Heart right ventricle (tissue), 16 donors: ENCODE measurements around the gene LUZP2. TPM values are rescaled to one million over a fixed set of nuclear protein-coding genes. Genes with fewer than 3 reads are reported as not detected.

ENCODE experiments used
- ATAC-seq, 8 donors: fragments of 200-7000 bp; cut with Tn5 transposase; one replicate each; pipeline ENCODE4 v1.9.1; 2020; ENCODE audit warnings: mild to moderate bottlenecking in 8 of 8, moderate library complexity in 8 of 8, moderate number of reproducible peaks in 1 of 8
- DNase-seq, 2 donors: peaks; one replicate each; pipeline ENCODE4 v3.0.0-alpha.2; 2020
- H3K27ac ChIP-seq, 10 donors: fragments of 200-600 bp; sonication (generic) in 2 of 10; one replicate each; pipeline versions ENCODE4 v1.5.0 to v1.8.0; 2020 to 2022; ENCODE audit warnings: mild to moderate bottlenecking in 3 of 10
- H3K27me3 ChIP-seq, 7 donors: fragments of 200-600 bp; one replicate each; pipeline ENCODE4 v1.8.0; 2021 to 2022; ENCODE audit warnings: mild to moderate bottlenecking in 2 of 7
- H3K36me3 ChIP-seq, 9 donors: fragments of 200-600 bp; sonication (generic) in 1 of 9; one replicate each; pipeline versions ENCODE4 v1.5.0 to v1.8.0; 2020 to 2022; ENCODE audit warnings: mild to moderate bottlenecking in 2 of 9
- H3K4me1 ChIP-seq, 9 donors: fragments of 200-600 bp; sonication (generic) in 1 of 9; one replicate each; pipeline versions ENCODE4 v1.5.0 to v1.8.0; 2020 to 2022; ENCODE audit warnings: mild to moderate bottlenecking in 4 of 9
- H3K4me3 ChIP-seq, 10 donors: fragments of 200-600 bp; sonication (generic) in 2 of 10; one replicate each; pipeline versions ENCODE4 v1.5.0 to v1.8.0; 2020 to 2022; ENCODE audit warnings: mild to moderate bottlenecking in 7 of 10, moderate library complexity in 2 of 10
- H3K9me3 ChIP-seq, 11 donors: fragments of 200-600 bp in 10 of 11; sonication (generic) in 2 of 11; one replicate each; pipeline versions ENCODE4 v1.5.0 to v1.8.0; 2013 to 2022; ENCODE audit warnings: mild to moderate bottlenecking in 2 of 11, control low read depth in 1 of 11, moderate library complexity in 1 of 11
- CTCF ChIP-seq, 9 donors: fragments of 200-600 bp; sonication (generic) in 2 of 9; IDR thresholded peaks; one replicate each; pipeline versions ENCODE4 v1.5.0 to v1.8.0; 2021 to 2022; ENCODE audit warnings: antibody characterized with exemption in 9 of 9, mild to moderate bottlenecking in 5 of 9, moderate library complexity in 1 of 9
- WGBS, 2 donors: extraction: QIAGEN DNeasy Blood & Tissue Kit; methylation state at CpG; one replicate each; pipeline ENCODE4 v1.1.7; 2013; ENCODE audit warnings: inconsistent platforms in 1 of 2; 5-methylcytosine and 5-hydroxymethylcytosine counted together
- intact Hi-C, 10 donors: fragments of 100-400 bp; cut with DNase I; formaldehyde crosslinking; loops; one replicate each; pipeline versions ENCODE4 v1.11.1 to v1.14.2; 2022
- polyA plus RNA-seq, 2 donors: library from polyadenylated mRNA; stranded (reverse); fragments of 200-250 nt; gene quantifications; one replicate each; pipeline ENCODE4 v1.2.3, GENCODE V29; 2013
- total RNA-seq, 10 donors: library from RNA; stranded (reverse); fragmentation: NEBNext Ultra II Directional in 3 of 10; extraction: Animal tissue kit (Norgen Biotek cat#: 25700) in 3 of 10; gene quantifications; one replicate each; pipeline versions ENCODE4 v1.2.1 to v1.2.4, GENCODE V29; 2021 to 2023
- donor health status: Arrhythmogenic right ventricular cardiomyopathy.
- donor health status: ischemic (EF 13 %, LVEDD 7.1; RV severe dilation, severe dysfunction).
- donor health status: healthy with polysubstance abuse.
- donor health status: DM: no; HTN: yes; CAD: no.
- donor health status: DM: no; HTN: no; CAD: no.
- donor health status: ischemic (EF 25% LVEDD 6.9; RV normal size, moderate dysfunction).
- donor health status: ischemic (EF 25% LVEDD 5.7; RV mildly dilated, moderate dysfunction).
- donor health status: healthy.
- donor health status: DM: yes; HTN: yes; CAD: no.
- donor health status: Ischemic cardiomyopathy.
- donor health status: ischemic (EF 35%, LVEDD 5.7; RV mildly dilated, moderate dysfunction).
- donor health status: nonischemic (EF 11% LVEDD 7.7; RV severe dilation, severe dysfunction).
- donor health status: DM: yes; HTN: yes; CAD: no.
- donor health status: PGD.
- donor health status: ischemic (EF 29% LVEDD 5.4; RV normal size, mild dysfunction).
- donor health status: nonischemic (EF 23%, LVEDD 6.1; RV moderate dilation, normal function).

The LUZP2 gene
- total and polyA plus RNA-seq, 12 donors = 0.07 to 0.46 (median 0.18) TPM; not detected in 6

- Histone ChIP-seq H3K9me3 (no peaks in the 10 kb centered on the region), H3K36me3 (no peaks in the 10 kb centered on the region), H3K27me3 (no peaks in the 10 kb centered on the region), H3K27ac (no peak overlapping the region), H3K4me1 (no peaks in the 10 kb centered on the region), H3K4me3 (no peak overlapping the region)
- DNase-seq = no peak
- no peak for ATAC-seq
- intact Hi-C loops = no loop called here
- no peak for TF ChIP-seq CTCF (IDR thresholded peaks at IDR 0.05)
- 68 to 75% methylated on average over 1 of the region's 1 CpG for WGBS, 2 donors
Measured at GRCh38 chr11:24574461-24574860, 77.6 kb downstream of the LUZP2 start.

GRCh38 chr11:24575392-24575791, 78.5 kb downstream of the LUZP2 start:
- intact Hi-C loops = no loop called here
- no peaks in the 10 kb centered on the region for H3K36me3 ChIP-seq
- no peaks in the 10 kb centered on the region for H3K4me1 ChIP-seq
- H3K27me3 ChIP-seq = no peaks in the 10 kb centered on the region
- no peak for TF ChIP-seq CTCF (IDR thresholded peaks at IDR 0.05)
- no peak overlapping the region for H3K4me3 ChIP-seq
- ATAC-seq (no peak), DNase-seq (no peak)
- 43 to 52% methylated on average over 2 of the region's 2 CpGs for WGBS, 2 donors
- H3K27ac ChIP-seq = no peak overlapping the region
- H3K9me3 ChIP-seq = no peaks in the 10 kb centered on the region

- Histone ChIP-seq H3K9me3 (no peaks in the 10 kb centered on the region), H3K4me1 (no peaks in the 10 kb centered on the region), H3K27me3 (no peaks in the 10 kb centered on the region), H3K4me3 (no peak overlapping the region), H3K36me3 (no peaks in the 10 kb centered on the region), H3K27ac (no peak overlapping the region)
- no peak for DNase-seq
- no peak for ATAC-seq
- TF ChIP-seq CTCF (IDR thresholded peaks at IDR 0.05) = no peak
- intact Hi-C loops = no loop called here
- WGBS, 2 donors = 87 to 94% methylated on average over 1 of the region's 1 CpG
Measured at GRCh38 chr11:24585192-24585591, 88.3 kb downstream of the LUZP2 start.

- Histone ChIP-seq H3K9me3 (no peaks in the 10 kb centered on the region), H3K36me3 (no peaks in the 10 kb centered on the region), H3K4me3 (no peak overlapping the region), H3K27ac (no peak overlapping the region), H3K27me3 (no peaks in the 10 kb centered on the region), H3K4me1 (no peaks in the 10 kb centered on the region)
- no peak for TF ChIP-seq CTCF (IDR thresholded peaks at IDR 0.05)
- ATAC-seq (no peak), DNase-seq (no peak)
- intact Hi-C loops = no loop called here
Measured at GRCh38 chr11:24587635-24588034, 90.8 kb downstream of the LUZP2 start.

- no peaks in the 10 kb centered on the region for H3K27me3 ChIP-seq
- DNase-seq (no peak), ATAC-seq (no peak)
- 81 to 91% methylated on average over 3 of the region's 3 CpGs for WGBS, 2 donors
- no peak overlapping the region for H3K27ac ChIP-seq
- no peaks in the 10 kb centered on the region for H3K4me1 ChIP-seq
- no peaks in the 10 kb centered on the region for H3K9me3 ChIP-seq
- no peak for TF ChIP-seq CTCF (IDR thresholded peaks at IDR 0.05)
- intact Hi-C loops = no loop called here
- no peaks in the 10 kb centered on the region for H3K36me3 ChIP-seq
- no peak overlapping the region for H3K4me3 ChIP-seq
Measured at GRCh38 chr11:24588081-24588480, 91.2 kb downstream of the LUZP2 start.
